A673 (cell line): ENCODE measurements around the gene ERGIC1.
A peak's percentile ranks its signal among the peaks of the same experiment; 100 is the strongest.

ENCODE experiments used
- EZH2 ChIP-seq: fragments of 200-600 bp; sonication (generic); IDR thresholded peaks from 2 replicates; pipeline ENCODE4 v1.6.1; 2017; ENCODE audit warnings: borderline replicate concordance, low read depth, mild to moderate bottlenecking, mixed read lengths, antibody characterized with exemption, low read length; ENCODE audit not compliant: poor library complexity, severe bottlenecking
- TF ChIP-seq, protein P1 (sequence below): fragments of 300-800, 200-600 bp; sonication (generic); conservative IDR thresholded peaks from 2 replicates; pipeline ENCODE4 v1.5.1; 2017; ENCODE audit warnings: low read depth, mild to moderate bottlenecking, antibody characterized with exemption, low read length, moderate library complexity, mixed read lengths

DNA sequence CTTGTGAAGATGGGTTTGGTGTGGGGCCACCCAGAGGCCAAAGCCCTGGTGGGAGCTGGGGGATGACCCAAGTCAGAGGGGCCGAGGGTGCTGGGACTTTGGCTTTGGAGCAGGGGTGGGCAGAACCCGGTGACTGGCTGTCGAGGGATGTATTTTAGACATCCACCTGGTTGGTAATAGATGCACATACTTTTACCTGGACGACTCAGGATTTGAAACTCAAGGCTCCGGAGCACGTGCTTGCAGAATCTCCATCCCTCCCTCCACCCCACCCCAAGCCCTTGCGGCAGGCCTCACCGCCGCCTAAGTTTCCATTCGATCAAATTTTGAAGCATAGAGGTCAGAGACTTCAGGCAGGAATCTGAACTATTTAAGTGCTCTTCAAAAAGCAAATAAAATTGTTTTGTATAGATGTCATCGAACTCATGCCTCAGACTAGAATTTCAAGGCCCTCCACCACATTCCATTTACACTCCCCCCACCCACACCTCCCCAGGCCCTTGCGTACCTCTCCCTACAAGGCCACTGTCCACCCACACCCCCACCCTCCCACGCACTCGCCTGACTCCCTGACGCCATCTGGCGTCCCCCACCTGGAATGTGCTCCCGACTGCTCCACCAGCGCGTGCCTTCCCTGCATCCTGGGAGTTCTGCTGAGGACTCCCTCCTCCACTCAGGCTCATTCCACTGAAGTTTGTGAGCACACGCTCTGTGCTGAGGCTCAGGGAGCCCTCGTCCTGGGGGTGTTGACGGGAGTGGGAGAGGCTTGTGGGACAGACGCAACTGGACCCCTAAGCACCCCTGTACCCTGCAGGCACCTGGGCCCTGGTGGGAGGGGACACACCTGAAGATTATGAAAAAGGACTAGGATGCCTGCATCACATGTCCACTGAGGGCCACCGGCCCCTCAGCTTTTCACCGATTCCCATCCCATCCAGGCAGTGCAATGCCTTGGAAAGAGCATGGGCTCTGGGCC is 68.7 kb downstream of the ERGIC1 start:
- TF ChIP-seq, protein P1, sequence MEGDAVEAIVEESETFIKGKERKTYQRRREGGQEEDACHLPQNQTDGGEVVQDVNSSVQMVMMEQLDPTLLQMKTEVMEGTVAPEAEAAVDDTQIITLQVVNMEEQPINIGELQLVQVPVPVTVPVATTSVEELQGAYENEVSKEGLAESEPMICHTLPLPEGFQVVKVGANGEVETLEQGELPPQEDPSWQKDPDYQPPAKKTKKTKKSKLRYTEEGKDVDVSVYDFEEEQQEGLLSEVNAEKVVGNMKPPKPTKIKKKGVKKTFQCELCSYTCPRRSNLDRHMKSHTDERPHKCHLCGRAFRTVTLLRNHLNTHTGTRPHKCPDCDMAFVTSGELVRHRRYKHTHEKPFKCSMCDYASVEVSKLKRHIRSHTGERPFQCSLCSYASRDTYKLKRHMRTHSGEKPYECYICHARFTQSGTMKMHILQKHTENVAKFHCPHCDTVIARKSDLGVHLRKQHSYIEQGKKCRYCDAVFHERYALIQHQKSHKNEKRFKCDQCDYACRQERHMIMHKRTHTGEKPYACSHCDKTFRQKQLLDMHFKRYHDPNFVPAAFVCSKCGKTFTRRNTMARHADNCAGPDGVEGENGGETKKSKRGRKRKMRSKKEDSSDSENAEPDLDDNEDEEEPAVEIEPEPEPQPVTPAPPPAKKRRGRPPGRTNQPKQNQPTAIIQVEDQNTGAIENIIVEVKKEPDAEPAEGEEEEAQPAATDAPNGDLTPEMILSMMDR = peak; percentile 45
- TF ChIP-seq EZH2 = no peak
